RWPE2 (cell line): ENCODE data around the gene STARD13.

Source experiments
- ATAC-seq: fragments of 200-7000 bp; cut with Tn5 transposase; 3 replicates; pipeline ENCODE4 v1.9.1; 2021; ENCODE audit warnings: low read depth
- DNase-seq: peaks from one replicate; pipeline ENCODE4 v3.0.0-alpha.2; 2020; ENCODE audit warnings: low spot score
- H3K27ac ChIP-seq: fragments of 450-650 bp; 2 replicates; pipeline ENCODE4 v1.5.1; 2017; ENCODE audit warnings: mild to moderate bottlenecking; ENCODE audit not compliant: poor library complexity, severe bottlenecking
- H3K27me3 ChIP-seq: fragments of 250-450 bp; sonication (Bioruptor Pico); 2 replicates; pipeline ENCODE4 v1.5.1; 2021; ENCODE audit warnings: mild to moderate bottlenecking, moderate library complexity; ENCODE audit not compliant: insufficient read depth, poor library complexity, severe bottlenecking
- H3K36me3 ChIP-seq: fragments of 250-450 bp; sonication (Bioruptor Pico); 2 replicates; pipeline ENCODE4 v1.5.1; 2020; ENCODE audit warnings: low read depth, mild to moderate bottlenecking, moderate library complexity
- H3K4me1 ChIP-seq: fragments of 250-450 bp; sonication (Bioruptor Pico); 2 replicates; pipeline ENCODE4 v1.5.1; 2021; ENCODE audit warnings: mild to moderate bottlenecking, moderate library complexity; ENCODE audit not compliant: insufficient read depth, poor library complexity, severe bottlenecking
- H3K4me3 ChIP-seq: fragments of 250-450 bp; sonication (Bioruptor Pico); 2 replicates; pipeline ENCODE4 v1.5.1; 2021; ENCODE audit warnings: mild to moderate bottlenecking, moderate library complexity; ENCODE audit not compliant: severe bottlenecking
- H3K9me3 ChIP-seq: fragments of 250-450 bp; sonication (Bioruptor Pico); 2 replicates; pipeline ENCODE4 v1.5.1; 2021; ENCODE audit warnings: mild to moderate bottlenecking, moderate library complexity; ENCODE audit not compliant: severe bottlenecking
- CTCF ChIP-seq: fragments of 450-650 bp; IDR thresholded peaks from one replicate; pipeline ENCODE4 v1.5.1; 2017; ENCODE audit warnings: mild to moderate bottlenecking, moderate library complexity; ENCODE audit not compliant: poor library complexity, severe bottlenecking

STARD13 gene

GRCh38 chr13:33172400-33172799 lies 113.2 kb downstream of the STARD13 start:
- Histone ChIP-seq H3K36me3 (peaks cover 11% of the 10 kb centered on the region), H3K9me3 (no peaks in the 10 kb centered on the region), H3K4me3 (no peak overlapping the region), H3K4me1 (peaks cover 27% of the 10 kb centered on the region), H3K27me3 (no peaks in the 10 kb centered on the region), H3K27ac (peak overlapping the region; percentile 11)
- no peak for TF ChIP-seq CTCF
- ATAC-seq (no peak), DNase-seq (no peak)

DNA sequence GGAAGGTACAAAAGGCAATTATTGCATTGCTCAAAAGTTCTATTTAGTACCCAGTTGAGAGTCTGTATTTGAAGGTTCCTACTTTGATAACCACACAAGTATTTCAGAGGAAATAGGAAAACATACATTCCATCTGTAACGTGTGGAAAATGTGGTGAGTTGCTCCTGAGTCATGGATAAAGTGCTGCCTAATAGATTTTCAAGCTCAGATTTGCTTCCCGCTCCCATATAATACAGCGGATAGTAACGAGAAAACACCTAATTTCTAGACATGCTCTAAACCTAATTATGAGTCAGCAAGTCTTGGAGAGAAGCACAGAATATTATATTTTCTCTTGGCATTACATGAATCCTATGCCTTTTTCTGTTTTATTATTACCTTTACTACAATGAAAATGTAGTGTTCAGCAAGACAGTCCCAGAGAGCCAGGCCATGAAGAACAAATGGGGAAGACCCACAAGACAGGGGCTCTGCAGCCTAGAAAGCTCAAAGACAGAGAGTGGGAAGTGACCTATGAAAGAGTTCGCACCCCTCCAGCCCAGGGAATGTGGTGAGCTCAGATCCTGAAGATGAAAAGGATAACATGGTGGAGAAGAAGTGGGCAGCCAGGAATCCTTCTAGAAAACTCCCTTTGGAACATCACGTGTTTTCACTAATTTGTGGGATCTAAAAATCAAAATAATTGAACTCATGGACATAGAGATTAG lies 116.1 kb downstream of the STARD13 start:
- peaks cover 37% of the 10 kb centered on the region for H3K36me3 ChIP-seq
- no peak for TF ChIP-seq CTCF
- H3K4me3 ChIP-seq = no peak overlapping the region
- no peaks in the 10 kb centered on the region for H3K27me3 ChIP-seq
- DNase-seq (no peak), ATAC-seq (peak; percentile 92)
- H3K4me1 ChIP-seq = peaks cover 27% of the 10 kb centered on the region
- no peaks in the 10 kb centered on the region for H3K9me3 ChIP-seq
- H3K27ac ChIP-seq = peak overlapping the region; percentile 80

- H3K27ac ChIP-seq = peak overlapping the region; percentile 80
Observed at GRCh38 chr13:33168321-33168960, 117.1 kb downstream of the STARD13 start.

GRCh38 chr13:33167491-33167890 lies 118.1 kb downstream of the STARD13 start:
- Histone ChIP-seq H3K36me3 (peaks cover 42% of the 10 kb centered on the region), H3K27me3 (no peaks in the 10 kb centered on the region), H3K4me1 (peaks cover 20% of the 10 kb centered on the region), H3K9me3 (no peaks in the 10 kb centered on the region), H3K4me3 (no peak overlapping the region), H3K27ac (no peak overlapping the region)
- DNase-seq = no peak
- no peak for ATAC-seq
- TF ChIP-seq CTCF = no peak

More at GRCh38 chr13:33168321-33168960, 117.1 kb downstream of the STARD13 start:
- Histone ChIP-seq H3K27me3 (no peaks in the 10 kb centered on the region), H3K36me3 (peaks cover 40% of the 10 kb centered on the region), H3K4me3 (no peak overlapping the region), H3K4me1 (peaks cover 25% of the 10 kb centered on the region), H3K9me3 (no peaks in the 10 kb centered on the region)
- TF ChIP-seq CTCF = no peak
- no peak for ATAC-seq
- DNase-seq = no peak

DNA sequence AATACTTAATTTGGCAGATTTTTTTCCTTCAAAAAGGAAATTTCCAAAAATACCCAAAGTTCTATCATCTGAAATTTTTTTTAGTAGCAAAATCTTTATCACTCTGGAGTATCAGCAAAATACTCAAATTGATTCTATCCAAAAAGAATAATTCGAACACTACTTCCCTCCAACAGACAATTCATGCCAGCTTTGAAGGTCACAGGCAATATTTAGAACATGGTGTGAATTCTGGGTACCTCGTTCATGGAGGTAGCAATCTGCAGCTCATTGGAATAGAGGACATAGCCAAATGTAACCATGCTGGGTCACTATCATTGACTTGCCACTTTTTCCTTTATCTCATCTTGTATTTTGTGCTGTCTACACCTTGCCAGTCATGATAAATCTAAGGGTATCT lies 119.8 kb downstream of the STARD13 start:
- H3K27ac ChIP-seq = no peak overlapping the region
- peaks cover 51% of the 10 kb centered on the region for H3K36me3 ChIP-seq
- no peak for TF ChIP-seq CTCF
- no peaks in the 10 kb centered on the region for H3K27me3 ChIP-seq
- ATAC-seq = no peak
- no peaks in the 10 kb centered on the region for H3K9me3 ChIP-seq
- peaks cover 20% of the 10 kb centered on the region for H3K4me1 ChIP-seq
- no peak for DNase-seq
- no peak overlapping the region for H3K4me3 ChIP-seq
